ENCODE measurements around the gene CLDN16. TPM values are rescaled to one million over a fixed set of nuclear protein-coding genes. Genes with fewer than 3 reads are reported as not detected.

Gene CLDN16
- total RNA-seq, 1 donor from 2014 or later: not detected

DNA sequence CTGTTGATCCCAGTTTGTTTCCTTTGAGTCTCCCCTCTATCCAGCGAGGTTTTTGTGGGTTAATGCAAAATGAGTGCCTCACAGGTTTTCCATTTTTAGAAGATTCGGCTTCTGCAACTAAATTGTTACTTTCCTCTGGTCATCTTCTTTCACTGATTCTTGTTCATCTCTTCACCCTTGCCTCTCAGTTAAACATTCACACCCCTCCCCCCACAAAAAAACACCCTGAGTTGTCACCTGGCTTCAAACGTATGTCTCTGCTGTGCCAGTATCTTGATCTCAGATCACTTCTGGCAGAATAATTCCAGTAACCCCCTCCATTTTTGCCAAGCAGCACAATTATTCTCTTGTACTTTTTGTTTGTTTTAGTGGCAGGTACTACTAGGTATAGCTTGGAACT, 12.3 kb upstream of the CLDN16 start:
- DNase-seq: no peak
- intact Hi-C loops (cut with micrococcal nuclease): no loop called here
- ATAC-seq: no peak

DNA sequence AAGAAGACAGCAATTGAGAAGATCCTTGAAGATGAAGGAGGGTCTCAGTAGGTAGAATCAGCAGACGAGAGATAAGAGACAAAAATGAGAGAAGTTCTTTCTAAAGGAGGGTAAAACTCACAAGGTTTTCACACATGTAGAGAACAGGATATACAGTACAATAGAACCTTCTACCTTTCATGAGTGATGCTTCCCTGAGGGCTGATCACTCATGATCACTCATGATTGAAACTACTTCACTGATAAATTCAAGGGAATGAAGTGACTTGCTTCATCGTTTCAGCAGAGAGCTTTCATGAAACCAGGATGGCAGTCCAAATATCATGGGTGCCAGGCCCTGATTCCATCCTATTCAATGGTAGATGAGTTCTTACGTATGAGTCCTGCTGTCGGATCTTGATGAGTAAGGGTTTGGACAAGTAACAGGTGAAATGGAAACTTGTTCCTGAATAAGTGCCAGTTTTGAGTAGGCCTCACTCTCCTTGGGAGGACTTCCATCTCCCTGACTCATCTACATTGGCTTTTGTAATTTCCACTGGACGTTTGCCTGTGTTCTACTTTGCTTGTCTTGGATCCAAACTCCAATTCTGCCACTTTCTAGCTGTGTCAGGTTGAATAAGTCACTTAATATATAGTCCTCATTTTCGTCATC, 9.6 kb upstream of the CLDN16 start:
- ATAC-seq: no peak
- intact Hi-C loops (cut with micrococcal nuclease): no loop called here
- DNase-seq: no peak

DNA sequence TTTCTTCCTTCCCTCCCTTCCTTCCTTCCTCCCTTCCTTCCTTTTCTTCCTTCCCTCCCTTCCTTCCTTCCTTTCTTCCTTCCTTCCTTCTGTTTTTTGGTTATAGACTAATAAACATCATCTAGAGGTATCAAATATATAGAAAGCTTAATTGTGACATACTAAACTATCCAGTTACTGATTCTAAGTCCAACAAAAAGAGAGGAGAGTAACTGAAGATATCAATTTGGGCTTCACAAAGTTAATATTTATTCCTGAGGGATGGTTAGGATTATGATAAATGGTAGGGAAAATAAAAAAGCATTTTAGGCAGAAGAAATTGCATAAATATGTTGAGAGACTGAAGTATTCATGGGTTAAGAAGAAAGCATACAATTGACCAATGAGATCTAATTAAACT, 7.8 kb upstream of the CLDN16 start:
- intact Hi-C loops (cut with micrococcal nuclease): no loop called here
- ATAC-seq: no peak
- DNase-seq: no peak

DNA sequence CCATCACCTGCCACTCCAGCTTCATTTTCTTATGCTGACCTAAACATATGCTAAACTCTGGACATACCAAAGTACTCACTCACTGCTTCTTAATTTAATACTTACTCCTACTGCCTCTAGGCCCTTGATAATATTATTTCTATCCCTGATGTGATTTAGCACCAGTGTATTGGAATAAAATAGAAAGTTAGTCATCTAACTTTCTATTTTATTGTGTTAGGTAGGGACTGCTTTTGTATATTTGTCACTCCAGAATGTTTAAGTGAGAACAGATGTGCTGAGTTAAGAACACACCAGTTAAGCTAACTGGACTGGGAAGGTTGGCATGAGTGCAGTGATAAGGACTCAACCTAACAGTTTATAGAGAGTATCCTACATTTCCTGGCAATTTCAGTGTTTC, 6.5 kb upstream of the CLDN16 start:
- intact Hi-C loops (cut with micrococcal nuclease): no loop called here
- no peak for ATAC-seq
- no peak for DNase-seq

DNA sequence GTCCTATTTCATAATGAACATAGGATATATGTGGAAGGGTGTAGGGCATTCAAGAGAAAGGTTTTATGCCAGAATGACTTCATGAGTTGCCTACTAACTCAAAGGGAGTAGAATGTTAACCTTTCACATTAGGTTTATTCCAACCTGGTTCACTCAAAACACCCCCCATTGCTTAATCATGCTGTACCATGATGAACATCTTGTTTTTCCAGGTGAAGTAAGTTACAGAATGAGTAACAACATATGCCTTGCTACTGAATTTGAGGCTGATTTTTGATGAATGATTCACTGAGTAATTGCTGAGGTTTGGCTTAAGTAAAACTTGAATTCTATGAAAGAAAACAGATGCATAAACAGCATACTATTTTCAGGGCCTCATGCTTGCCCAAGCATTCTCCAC, 5.9 kb upstream of the CLDN16 start:
- intact Hi-C loops (cut with micrococcal nuclease): no loop called here
- DNase-seq (no peak), ATAC-seq (no peak)

DNA sequence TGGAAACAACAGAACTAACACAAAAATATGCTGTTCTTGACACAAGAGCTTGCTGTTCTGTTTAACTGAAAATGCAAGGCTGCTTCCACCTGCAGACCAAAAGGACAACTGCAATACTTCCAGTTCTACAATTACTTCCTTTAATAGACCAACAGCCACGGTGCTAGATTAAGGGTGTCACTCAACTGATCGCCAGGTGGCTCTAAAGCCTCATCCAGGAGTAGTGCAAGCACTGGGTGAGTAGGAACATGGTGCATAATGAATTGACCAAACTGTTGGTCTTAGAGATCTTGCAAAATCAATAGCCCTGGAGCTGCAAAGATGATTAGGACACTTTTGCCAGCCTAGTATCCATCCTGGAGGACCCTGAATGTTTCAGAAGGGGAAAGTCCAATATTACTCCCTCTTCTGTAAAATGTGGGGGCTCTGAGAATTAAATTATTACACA, 3.6 kb upstream of the CLDN16 start:
- DNase-seq: peak; percentile 29
- ATAC-seq: peak; percentile 92
- intact Hi-C loops (cut with micrococcal nuclease): no loop called here

DNA sequence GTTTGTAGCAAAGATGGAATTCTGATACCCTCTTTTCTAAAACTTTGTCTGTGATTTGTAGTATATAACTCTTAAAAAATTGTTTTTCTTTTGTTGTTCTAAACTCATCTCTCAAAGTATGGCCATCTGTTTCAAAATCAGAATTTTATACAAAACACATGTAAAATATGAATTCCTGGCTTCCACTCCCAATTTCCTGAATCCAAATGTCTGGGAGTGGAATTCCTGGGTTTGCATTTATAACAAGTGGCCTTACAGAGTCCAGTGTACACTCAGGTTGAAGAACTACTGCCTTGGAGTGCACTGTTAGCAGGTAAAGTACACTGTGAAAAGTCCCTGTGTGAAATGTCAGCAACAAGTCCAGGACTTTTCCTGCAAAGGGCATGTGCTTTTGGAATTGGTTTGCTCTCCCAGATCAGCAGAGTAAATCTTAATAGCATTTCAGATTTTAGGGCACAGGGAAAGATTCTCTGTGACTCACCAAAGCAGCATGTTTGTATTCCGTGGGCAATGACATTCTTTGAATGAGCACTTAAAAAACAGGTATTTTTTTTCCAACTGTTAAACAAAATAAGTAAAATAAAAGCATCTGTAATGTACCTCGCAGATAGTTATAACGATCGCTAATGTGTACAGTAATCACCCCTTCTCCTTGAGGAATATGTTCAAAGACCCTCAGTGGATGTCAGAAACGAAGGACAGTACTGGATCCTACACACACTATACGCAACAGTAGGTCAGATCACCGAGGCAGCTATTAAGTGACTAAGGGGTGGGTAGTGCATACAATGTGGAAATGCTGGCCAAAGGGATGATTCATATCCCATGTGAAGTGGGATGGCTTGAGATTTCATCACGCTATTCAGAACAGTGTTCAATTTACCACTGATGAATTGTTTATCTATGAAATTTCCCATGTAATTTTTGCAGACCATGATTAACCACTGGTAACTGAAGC, 2.0 kb upstream of the CLDN16 start:
- intact Hi-C loops (cut with micrococcal nuclease): no loop called here

DNA sequence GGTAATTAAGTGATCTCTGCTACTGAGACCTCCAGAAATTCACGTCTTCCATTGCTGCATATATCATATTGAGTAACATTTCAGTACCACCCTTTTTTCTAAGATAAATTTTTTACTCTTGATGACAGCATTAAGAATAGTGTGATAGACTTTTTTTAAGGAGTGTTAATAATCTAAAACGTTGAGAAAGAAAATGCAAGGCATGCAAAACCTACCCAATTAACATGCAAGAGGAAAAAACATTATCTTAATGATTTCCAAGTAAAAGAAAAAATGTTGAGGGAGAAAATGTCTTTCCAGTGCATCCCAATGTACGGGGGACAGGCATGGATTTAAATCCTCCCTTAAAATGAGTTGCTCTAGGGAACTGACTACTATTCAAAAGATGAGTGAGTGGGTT, 740 bp downstream of the CLDN16 start:
- no peak for ATAC-seq
- DNase-seq: no peak
- intact Hi-C loops (cut with micrococcal nuclease): no loop called here

More for the DNA sequence above, 2.0 kb upstream of the CLDN16 start:
- no peak for ATAC-seq
- DNase-seq: no peak

DNA sequence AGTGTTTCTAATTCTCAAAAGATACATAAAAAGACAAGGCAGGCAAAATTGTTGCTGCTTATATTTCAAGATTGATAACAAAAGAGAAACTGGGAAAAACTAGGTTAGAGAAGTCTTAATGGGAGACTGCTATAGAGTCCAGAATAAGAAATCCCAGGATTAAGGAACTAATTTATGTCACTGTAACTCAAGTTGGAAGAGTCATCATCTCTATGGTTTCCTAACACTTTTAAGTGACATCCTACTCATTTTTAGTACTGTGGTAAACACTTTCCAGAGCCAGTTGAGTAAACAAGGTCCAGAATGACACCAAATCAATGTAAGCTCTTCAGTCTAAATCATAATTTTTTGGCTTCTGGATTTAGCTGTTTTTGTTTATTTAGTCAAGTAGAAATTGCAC, 8.0 kb downstream of the CLDN16 start:
- intact Hi-C loops (cut with micrococcal nuclease): no loop called here
- DNase-seq (no peak), ATAC-seq (no peak)

DNA sequence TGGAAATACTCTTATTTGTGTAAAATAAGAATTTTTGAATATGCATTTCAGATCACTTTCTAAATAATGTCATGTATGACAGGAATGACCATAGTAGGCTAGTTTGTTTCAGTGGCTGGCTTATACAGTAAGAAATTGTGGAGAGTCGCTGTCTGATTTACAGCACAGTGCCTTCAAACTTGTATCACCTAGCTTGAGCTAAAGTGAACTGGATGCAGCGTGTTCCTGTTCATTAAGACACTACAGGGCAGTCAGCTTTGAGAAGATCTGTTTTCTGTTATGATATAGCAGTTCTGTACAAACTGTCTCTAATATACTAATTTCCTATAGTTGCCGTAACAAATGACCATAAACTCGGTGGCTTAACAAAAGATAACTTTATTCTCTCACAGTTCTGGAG, 9.9 kb downstream of the CLDN16 start:
- intact Hi-C loops (cut with micrococcal nuclease): no loop called here
- ATAC-seq (no peak), DNase-seq (no peak)

DNA sequence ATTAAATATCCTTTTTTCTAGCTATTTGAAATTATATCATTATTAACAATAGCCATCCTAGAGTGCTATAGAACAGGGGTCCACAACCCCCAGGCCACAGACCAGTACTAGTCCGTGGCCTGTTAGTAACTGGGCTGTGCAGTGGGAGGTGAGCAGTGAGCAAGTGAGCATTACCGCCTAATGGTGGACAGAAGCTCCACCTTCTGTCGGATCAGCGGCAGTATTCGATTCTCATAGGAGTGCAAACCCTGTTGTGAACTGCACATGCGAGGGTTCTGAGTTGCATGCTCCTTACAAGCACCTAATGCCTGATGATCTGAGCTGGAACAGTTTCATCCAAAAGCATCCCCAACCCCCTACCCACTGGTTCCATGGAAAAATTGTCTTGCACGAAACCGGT, 11.7 kb downstream of the CLDN16 start:
- no peak for ATAC-seq
- no peak for DNase-seq
- intact Hi-C loops (cut with micrococcal nuclease): no loop called here

DNA sequence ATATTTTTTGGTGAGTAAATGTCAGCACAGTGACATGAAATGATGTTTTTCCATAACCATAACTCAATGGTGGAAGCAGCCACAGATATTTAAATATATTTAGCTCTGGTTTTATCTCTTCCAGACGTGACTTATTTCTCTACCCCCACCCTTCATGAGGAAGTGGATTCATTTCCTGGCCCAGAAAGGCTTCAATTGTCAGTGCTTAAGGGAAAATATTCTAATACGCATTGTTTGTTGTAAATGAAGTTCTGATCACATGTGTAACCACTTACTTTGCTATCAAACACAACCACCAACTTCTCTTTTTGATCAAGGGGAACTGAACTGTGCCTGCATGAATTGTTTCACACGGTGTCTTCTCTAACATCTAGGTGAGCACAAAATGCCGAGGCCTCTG, 14.0 kb downstream of the CLDN16 start:
- DNase-seq (no peak), ATAC-seq (no peak)
- intact Hi-C loops (cut with micrococcal nuclease): no loop called here

DNA sequence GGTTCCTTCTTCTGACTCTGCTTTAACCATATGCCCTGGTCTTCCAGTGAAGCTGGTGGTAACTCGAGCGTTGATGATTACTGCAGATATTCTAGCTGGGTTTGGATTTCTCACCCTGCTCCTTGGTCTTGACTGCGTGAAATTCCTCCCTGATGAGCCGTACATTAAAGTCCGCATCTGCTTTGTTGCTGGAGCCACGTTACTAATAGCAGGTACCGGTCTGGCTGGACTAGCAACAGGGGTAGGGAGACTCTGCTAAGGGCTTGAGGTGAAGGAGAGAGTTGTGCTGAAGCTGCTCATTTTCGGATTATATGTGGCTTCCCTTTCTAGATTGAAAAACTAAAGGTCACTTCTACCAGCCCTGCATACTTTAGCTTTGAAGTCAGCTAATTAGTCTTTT, 16.8 kb downstream of the CLDN16 start:
- DNase-seq: no peak
- intact Hi-C loops (cut with micrococcal nuclease): no loop called here
- ATAC-seq: no peak

DNA sequence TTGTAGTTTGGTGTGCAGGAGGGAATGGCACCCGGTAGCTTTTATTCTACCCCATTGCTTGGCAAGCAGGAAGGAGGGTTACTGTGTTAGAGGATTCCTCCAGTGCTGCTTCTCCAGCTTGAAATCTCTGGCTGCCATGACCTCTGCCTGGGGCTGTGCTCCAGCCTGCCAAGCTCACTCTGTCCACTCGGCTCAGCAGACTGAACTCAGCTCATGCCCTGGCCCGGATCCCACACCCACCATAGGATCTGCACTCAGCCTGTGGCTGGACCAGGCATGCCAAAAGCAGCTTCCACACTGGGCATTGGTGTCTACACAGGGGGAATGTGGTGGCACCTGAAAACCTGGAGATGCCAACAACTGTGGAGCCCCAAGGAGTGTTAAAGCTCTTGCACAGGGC, 26.3 kb downstream of the CLDN16 start:
- intact Hi-C loops (cut with micrococcal nuclease): no loop called here
- ATAC-seq: peak; percentile 84

DNA sequence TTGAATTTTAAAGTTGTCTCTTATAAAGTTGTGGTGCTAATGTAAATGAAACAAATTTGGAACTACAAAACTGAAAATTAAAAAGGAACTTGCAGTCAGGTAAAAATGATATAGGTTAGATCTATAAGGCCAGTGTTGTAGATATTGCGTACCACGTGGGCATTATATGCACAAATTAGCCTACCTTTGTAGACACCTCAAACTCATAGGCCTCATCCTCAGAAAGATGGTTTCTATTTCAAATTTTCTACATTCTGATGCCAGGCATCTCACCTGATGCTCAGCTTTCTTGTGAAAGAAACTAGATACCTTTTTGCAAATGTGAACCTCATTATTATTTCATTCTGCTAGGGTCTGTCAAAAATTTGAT, 36.1 kb downstream of the CLDN16 start:
- ATAC-seq: no peak
- intact Hi-C loops (cut with micrococcal nuclease): loop anchor here (2.0 kb wide), 1 partner anchor 31 kb away; no protein-coding TSS in a partner anchor
- no peak for DNase-seq

More for the DNA sequence above, 26.3 kb downstream of the CLDN16 start:
- peak; percentile 50 for DNase-seq

DNA sequence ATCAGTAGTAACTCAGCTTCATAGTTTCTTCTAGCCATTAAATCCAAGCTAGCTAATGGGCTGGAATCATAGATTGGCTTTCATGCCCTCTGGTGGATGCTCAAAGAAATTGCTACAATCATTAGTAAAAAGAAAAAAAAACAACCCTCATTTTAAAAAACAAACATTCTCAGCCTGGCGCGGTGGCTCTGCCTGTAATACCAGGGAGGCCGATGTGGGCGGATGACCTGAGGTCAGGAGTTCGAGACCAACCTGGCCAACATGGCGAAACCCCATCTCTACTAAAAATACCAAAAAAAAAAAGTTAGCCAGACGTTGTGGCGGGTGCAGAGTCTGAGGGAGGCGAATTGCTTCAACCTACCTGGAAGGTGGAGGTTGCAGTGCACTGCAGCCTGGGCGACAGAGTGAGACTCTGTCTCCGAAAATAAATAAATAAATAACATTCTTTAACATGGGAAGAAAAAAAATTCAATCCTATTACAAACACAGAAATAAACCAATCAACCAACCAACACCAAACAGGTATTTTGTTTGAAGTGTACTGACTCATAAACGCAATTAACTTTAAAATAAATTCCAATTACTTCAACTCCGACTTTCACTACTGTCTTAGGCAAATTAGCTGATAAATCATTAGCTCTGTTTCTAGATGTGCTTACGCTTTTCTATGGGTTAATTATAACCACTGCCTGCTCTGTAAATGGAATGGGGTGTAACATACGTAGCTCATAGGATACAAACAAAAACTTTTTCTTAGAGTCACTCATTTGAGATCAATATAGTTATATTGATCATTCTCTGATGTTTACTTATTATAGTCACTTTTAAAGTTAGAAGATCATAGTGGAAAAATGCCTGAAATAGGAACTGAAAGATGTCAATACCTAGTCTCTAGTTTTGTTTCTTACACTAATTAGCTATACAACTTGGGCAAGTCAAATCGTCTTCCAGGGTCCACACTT, 36.8 kb downstream of the CLDN16 start:
- intact Hi-C loops (cut with micrococcal nuclease): loop anchor here (2.0 kb wide), 1 partner anchor 30 kb away; no protein-coding TSS in a partner anchor
- DNase-seq (peak; percentile 62), ATAC-seq (peak; percentile 47)

DNA sequence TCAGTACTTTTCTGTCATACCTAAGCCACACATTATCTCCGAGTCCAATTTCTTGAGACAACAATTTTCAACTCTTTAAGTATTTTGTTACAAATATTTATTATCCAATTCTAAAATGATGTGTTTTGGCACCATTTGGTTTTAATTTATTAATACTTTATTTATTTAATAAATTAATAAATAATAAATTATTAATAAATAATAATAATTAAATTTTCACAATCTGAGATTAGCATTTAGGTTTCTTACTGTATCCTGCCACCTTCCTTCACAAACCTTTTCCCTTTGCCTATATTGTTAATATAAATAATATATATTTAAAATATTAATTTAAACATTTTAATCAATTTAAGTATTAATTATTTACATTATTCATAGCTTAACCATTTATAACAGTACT, 37.9 kb downstream of the CLDN16 start:
- DNase-seq (no peak), ATAC-seq (no peak)
- intact Hi-C loops (cut with micrococcal nuclease): loop anchor here (2.0 kb wide), 1 partner anchor 29 kb away; no protein-coding TSS in a partner anchor

DNA sequence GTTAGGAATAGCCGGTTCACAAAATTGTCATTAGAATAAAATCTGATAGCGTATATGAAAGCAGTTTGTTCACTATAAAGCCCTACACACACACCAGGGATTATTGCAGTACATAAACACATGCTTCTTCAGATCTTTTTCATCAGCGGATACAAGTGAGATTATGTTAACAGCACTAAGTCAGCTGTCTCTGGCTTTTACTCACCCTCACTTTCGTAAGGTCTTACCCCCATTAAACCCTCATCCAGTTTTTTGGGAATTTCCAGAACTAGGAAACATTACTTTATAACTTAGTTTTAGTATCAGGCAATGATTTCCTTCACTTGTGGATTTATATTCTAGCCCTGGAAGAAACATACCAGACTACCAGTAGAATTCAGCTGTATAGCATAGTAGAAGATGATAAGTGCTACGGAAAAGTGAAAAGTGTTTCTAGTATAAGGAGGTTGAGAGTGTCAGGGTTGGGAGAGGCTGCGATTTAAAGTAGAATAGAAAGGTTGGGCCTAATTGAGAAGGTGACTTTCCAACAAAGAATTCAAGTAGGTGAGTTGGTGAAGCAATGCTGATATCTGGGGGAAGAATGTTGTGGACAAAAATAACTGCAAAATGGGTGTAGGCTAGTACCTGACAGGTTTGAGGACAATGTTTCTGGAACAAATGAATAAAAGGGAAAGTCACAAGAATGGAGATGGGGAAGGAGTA, 39.0 kb downstream of the CLDN16 start:
- ATAC-seq: no peak
- intact Hi-C loops (cut with micrococcal nuclease): no loop called here
- no peak for DNase-seq

DNA sequence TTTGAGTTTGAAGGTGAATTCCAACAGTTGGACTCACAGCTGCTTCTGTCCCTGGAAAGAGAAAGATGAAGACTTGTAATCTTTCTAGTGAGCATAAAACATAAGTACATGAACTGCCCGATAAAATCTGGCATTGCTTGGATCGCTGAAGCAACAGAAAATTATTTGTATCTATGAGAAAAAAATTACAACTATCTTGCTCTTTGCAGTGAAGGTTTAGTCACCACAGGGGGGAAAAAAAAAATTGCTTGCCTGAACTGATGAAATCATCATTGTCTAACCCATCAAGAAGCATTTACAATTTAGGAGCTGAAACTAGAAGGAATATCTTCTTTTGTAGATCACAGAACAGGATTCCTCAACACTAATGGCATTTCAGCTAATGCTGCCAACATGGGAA, 41.7 kb downstream of the CLDN16 start:
- ATAC-seq: no peak
- no peak for DNase-seq
- intact Hi-C loops (cut with micrococcal nuclease): no loop called here
